Inferior parietal cortex (tissue), 1 donor: Measurements from ENCODE around the gene LARGE1.
A peak's percentile ranks its signal among the peaks of the same experiment; 100 is the strongest.

ENCODE experiments used
- DNase-seq: peaks from one replicate; pipeline ENCODE4 v3.0.0-alpha.2; 2016; ENCODE audit errors: extremely low spot score

The LARGE1 gene

DNA sequence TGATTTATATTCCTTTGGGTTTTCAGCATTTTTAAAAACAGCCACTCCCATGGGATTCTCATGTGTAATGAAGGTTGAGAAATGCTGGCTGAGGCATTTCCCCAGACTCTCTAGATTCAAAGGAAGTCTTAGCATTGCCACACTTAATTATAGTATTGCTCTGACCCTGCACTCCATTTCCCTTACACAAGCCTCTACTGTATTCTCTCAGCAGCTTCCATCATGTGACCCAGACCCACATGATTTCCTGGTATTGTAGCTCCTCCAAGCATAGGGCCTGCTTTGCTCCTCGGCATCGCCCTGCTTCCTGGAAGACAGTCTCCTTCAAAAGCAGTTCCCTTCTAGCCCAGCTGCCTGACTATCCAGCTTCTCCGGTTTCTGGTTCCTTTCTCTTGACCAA is 261.5 kb downstream of the LARGE1 start:
- DNase-seq, result no peak

DNA sequence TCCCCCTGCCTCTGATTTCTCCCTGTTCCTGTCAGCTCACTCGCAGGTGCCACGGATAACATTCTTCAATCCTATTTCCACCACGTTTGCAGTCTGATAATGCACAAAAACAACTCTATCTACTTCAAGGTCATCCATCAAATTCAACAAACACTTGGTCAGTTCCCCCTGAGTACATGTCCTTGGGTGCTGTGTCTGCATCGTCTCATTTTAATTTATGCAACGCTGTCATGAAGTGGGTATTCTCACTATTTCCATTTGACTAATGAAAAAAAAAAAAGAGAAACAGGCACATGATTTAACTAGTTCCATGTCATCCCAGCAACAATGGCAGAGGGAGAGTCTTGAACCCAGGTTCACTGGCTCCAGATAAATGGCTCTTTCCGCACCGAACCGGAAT is 262.6 kb downstream of the LARGE1 start:
- no peak for DNase-seq

DNA sequence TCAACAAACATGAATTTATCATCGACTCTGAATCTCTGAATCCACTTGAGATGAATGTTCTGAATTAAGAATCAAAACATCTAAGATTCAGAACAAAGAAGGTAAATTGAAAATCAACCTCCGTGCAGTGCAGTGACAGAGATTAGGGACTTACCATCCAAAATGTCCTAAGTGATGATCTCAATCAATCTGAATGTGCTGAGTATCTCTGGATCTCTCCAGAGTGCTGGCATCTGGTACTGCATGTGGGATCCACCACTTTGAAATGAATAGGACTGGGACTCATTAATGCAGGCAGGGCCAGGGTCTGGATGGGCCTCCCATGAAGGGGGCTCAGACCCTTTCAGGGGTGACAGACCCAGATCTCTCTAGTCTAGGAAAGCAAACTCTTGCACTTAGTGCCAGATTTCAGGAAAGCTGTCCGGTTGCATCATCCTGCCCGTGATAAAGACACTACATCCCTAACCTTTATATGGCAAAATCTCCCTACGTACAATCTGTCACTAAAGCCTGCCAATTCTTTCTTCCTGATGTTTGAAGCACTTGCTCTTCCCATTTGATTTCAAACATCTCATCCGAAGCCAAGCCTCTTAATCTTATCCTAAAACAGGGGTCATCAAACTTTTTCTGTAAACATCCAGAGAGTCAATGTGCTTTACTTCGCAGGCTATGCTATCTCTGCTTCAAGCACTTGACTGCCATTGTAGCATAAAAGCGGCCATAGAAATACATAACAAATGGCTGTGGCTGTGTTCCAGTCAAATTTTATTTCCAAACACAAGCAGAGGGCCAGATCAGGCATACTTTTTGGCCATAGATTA is 263.3 kb downstream of the LARGE1 start:
- peak; percentile 39 for DNase-seq

DNA sequence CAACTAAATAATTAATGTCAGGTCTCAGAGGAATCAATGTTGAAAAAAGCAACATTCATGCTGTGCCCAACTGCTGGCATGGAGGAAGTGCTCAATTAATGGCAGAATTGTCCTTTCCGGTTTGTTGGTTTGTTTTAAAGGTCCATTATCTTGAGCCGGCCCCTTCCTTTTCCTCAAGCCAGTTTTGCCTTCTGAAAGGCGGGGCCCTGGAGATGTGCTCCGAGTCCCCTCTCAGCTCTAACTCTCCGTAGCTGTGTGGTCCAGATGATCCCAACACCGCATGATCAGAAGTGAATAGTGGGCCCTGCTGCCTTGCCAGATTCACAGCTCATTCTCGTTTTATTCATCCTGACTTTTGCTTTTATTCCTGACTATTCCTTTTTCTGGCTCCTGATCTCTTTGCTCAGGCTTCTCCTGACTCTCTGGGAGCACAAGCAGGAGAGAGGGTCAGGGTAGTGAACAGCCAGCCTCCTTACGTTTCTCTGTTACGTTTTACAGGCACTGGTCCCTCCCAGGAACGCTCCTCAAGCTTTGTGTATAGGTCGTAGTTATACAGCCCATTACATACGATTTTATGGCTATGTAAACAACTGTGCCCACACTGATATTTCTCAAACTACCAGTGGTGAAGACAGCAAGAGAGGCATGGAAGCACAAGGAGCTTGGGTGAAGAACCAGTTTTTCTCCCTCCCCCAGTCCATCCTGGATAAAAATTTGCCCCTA is 265.9 kb downstream of the LARGE1 start:
- no peak for DNase-seq

DNA sequence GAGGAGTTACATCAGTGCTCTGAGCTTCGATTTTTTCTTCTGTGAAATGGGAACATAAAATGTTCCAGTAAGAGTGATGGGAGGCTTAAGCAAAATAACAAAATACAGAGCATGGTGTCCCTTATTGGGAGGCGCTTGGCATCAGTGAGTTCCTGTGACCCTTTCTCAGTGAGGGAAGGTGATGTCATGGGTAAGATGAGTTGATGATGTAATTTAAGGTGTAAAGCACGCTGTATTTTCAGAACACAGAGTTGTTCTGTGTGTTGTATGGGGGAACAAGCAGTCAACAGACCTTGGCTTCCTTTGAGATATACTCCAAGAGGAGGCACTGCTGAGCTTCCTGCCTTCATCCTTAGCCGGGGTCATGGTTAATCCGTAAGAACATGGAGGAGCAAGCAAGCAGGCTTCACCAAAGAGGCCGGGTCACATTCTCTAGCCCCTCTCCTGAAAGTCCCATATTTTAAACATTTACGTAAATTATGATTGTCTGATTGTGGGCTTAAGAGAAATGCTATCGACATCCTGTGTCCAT is 266.7 kb downstream of the LARGE1 start:
- DNase-seq, result no peak

DNA sequence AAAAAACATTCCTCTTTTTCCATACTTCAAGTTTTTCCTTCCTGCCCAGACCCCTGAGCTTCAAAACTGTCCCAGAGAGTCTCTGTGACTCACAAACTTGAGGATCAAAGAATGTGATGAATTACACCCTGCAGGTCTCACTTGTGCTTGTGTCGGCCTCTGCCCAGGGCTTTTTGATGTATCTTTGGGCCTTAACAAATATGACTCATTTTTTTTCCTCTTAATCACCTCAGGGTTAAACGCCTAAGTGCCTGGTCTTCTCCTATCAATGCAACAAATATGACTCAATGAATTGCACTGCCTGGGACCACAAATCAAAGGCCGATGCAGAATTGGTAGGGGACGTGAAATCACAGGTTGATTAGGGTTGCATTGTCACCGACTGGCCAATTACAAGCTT is 267.7 kb downstream of the LARGE1 start:
- no peak for DNase-seq

DNA sequence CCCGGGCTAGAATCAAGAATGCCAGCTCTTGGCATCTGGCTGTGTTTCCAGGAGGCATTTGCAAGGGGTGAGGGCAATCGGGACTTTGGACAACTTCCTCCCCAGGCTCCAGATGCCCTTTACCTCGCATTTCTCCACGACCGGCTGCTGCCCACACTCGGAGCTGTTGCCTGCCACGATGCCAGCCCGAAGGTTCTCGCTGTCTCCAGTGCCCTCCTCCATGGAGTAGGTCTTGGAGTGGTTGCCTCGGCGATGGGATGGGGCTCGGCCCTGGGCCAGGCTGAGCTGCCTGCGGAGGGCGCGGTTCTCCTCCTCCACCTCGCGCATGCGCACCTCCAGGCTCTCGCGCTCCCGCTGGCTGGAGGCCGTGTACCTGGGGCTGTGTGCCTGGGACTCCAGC is 270.0 kb downstream of the LARGE1 start:
- DNase-seq, result no peak

DNA sequence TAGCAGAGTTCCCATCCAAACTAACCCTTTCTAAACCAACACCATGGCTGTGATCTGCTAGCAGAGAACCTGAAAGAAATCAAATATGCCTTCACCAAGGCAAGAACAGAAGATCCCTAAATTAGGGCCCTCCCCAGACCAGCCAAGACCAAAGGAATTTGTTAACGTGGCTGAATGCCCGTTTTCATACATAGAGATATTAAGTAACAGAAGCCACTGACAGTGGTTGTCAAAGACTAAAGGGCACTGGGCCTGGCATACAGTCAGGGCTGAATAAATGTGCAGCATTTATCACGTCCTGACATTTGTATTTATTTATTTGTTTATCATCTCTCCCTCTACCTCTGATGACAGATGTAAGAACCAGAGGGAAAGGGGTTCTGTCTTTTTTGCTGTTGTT is 271.8 kb downstream of the LARGE1 start:
- DNase-seq, result no peak

DNA sequence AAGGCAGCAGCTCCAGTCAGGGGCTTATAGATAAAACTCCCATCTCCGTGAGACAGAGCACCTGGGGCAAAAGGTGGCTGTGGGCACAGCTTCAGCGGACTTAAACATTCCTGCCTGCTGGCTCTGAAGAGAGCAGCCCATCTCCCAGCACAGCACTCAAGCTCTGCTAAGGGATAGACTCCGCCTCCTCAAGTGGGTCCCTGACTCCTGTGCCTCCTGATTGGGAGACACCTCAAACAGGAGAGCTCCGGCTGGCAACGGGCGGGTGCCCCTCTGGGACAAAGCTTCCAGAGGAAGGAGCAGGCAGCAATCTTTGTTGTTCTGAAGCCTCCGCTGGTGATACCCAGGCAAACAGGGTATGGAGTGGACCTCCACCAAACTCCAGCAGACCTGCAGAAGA is 279.4 kb downstream of the LARGE1 start:
- DNase-seq, result no peak

DNA sequence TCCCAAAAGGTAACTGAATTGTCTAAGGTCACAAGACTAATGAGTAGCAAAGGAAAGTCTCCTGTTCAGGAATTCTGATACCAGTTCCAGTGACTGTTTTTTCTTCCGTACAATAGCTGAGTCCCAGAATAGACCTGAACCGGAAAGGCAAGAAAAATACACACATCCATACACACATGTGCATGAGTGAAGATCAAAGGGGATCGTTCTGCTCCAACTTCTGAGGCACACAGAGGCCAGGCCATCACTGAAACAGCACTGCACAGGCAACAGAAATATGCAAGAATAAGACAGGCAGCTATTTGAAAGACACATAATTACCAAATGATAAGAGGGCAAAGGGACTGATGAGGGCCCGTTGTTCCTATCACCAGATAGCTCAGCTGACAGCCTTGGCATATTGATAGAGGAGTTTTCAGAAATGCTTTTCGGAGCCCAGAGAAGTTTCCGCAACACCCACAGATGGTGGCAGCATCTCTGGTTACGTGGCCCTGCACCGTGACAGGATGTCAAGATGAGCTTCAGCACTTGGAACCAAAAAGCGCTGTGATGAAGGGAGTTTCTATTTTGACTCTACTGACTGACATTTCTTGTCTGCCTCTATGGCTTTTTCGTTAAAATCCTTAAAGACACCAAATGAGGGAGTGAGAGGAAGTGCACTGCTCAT is 280.6 kb downstream of the LARGE1 start:
- no peak for DNase-seq

DNA sequence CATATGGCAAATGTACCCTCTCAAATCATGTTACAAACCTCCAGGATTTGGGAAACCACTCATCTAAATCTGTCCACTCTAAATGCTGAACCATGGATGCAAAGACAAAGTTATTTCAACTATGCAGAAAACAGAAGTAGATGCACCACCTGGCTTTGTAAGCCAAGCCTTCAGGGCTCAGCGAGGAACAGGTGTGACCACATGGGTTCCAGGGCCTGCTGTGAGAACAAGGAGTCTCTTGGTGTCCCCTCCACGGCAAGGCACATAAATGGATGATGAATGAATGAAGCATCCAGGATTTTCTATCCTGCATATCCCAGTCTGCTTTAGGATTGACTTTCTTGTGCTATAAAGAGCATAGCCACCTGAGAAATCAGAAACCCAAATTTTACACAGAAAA is 284.5 kb downstream of the LARGE1 start:
- no peak for DNase-seq

DNA sequence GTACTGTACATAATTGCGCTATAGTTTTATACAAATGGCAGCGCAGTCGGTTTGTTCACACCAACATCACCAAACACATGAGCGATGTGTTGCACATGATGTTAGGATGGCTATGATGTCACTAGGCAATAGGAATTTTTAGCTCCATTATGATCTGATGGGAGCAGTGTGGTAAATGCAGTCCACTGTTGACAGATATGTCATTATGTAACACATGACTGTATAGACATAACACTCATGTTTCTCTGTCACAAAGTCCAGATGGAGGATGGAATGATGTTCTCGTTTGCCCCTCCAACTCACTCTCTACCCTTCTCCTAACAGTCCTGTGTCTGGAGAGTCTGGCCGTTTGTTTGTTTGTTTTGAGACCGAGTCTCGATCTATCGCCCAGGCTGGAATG is 288.5 kb downstream of the LARGE1 start:
- no peak for DNase-seq

DNA sequence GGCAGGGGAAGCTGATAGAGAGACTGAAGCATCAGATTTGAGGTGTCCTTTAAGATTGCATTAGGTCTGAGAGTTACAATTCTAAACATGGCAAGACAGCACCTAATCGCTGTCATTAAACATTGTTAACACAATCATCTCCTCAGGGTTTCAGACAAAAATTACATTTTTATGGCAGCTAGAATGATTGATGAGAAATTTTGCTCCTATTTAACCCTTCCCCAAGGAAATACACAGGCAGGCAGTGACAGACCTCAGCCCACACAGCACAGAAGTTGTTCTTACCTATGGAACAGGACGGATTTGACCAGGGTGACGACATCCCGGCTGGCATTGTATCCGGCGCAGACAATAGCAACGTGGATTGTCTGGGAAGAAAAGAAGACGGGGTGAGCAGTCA is 294.3 kb downstream of the LARGE1 start:
- DNase-seq, result no peak

DNA sequence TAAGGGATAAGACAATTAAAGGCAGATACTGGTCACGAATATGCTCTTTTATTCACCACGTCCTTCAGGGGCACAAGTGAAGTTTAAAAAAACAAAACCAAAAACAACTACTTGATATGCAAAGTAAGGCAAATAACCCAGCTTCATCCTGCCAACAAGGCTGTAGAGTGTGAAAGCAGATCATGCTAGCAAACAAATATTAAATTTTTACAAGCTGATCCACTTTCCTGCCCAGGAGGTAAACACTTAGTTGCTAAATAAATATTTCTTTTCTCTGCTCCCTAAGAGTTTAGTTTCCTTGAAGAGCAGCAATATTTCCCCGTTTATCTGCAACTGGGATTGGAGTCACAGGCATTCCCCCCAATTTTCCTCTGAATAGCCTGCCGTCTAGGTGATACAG is 300.2 kb downstream of the LARGE1 start:
- no peak for DNase-seq

DNA sequence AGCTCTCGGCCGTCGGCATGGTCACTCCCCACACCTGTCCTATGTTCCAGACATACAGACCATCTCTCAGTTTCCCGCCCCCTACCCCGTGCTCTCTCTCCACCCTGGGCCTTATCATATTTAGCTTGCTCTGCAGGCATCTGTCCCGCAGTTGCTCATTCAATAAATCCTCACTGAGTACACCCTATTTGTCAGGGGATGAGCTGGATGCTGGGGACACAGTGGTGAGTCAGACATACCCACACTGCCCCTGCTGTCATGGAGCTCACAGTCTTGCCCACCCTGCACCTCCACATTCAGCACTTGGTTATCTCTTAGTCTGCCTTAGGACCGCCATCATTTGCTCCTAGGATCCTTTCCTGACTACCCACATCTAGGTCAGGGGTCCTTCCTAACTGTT is 313.8 kb downstream of the LARGE1 start:
- DNase-seq, result no peak

DNA sequence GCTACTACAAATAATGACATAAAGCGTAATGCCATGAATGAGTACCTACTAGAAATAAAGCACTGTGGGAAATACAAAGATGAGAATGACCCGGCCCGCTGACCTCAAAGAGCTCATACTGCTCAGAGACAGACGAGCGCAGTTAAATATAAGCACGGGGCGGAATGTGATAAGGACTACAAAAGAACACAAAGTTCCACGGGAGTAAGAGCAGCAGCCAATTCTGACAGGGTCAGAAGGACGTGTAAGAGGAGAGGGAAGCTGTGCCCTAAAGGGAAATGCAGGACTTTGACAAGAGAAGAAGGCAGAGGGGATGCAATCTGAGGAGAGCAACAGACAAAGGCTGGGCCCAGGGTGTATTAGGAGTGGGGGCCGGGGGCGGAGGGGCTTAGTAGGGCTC is 314.6 kb downstream of the LARGE1 start:
- DNase-seq, result no peak

DNA sequence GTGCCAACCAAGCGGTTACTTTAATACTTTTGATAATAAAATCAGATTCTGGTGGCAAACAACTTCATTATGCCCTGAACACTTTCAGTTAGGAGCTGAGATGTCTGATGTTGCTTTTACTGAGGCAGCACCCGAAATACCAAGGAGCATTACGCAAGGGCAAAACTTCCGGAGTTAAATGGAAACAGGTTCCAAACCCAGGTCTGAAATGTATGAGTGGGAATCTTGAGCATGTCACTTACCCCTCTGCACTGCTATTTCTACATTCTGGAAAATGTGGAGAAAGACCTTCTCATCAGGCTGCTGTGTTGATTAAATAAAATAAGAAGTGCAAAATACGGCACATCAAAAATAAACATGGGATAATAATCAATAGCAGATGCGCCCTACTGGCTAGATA is 315.1 kb downstream of the LARGE1 start:
- DNase-seq, result no peak

DNA sequence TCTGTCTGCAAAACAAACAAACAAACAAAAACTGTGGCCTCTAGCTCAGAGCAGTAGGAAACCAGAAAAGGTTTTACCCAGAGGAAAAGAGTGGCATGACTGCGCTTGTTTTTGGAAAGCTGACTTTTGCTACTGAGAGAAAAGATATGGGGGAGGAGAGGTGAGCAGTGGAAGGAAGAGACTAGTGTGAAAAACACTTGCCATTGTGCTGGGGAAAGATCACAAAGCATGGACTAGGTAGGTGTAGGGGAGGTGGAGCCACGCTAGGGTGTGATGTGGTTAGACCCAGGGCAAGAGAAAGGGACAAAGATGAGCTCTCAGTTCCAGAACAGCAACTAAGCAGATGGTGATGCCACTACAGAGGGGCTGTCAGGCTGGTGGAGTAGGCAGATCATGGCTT is 319.2 kb downstream of the LARGE1 start:
- no peak for DNase-seq

DNA sequence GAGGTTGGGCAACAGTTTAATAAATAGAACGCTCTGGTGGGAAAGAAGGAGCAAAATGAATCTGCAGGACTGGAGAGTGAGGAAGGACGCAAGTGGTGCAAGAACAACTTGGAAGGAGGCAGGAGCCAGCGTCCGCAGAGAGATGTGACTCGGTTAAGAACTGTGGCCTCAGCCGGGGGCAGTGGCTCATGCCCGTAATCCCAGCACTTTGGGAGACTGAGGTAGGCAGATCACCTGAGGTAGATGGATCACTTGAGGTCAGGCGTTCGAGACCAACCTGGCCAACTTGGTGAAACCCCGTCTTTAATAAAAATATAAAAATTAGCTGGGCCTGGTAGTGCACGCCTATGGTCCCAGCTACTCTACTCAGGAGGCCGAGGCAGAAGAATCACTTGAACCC is 319.7 kb downstream of the LARGE1 start:
- DNase-seq, result no peak

DNA sequence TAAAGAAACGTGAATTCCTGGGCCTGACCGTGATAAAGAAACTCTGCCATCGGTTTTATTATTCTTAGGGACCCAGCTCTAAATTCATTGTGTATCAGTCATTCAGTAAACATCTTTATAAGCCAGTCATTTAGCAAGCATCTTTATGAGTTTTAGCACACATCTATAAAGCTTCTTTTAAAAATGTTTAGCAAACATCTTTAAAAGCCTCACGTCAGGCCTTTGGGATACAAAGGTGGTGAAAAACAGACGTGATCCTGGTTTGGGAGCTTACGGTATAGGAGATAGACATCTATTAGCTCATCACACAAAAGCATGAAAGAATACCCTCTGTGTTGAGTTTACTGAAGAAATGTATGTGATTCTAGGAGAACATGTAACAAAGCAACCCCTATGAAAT is 320.2 kb downstream of the LARGE1 start:
- DNase-seq, result no peak

DNA sequence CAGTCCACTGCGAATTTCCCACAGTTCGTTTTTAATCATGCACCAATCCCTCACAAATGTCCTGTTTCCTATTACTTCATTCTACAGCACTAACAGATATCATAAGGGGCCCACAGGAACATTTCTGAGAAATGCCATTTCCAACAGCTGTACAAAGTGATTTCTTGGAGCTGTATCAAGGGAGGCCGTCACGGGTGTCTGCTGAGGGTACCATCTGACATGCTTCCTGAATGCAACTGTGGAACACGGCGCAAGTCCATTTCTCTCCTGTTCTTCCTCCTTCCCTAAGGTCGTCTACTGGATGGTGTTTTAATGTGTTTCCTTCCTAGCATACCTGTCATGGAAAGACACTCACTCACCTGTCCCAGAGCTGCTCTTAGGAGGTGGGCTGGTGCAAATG is 320.7 kb downstream of the LARGE1 start:
- DNase-seq, result no peak

DNA sequence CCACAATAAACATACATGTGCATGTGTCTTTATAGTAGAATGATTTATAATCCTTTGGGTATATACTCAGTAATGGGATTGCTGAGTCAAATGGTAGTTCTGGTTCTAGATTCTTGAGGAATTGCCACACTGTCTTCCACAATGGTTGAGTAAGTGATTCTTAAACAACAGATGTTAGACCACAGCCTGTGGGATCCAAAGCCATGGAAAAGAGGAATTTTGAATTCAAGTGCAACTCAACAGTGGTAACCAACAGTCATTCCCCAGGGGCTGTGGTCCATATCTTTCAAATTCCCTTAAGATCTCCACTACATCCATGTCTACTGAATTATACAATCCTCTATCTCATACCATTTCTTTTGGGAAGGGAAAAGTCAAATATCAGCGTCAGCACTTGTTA is 321.5 kb downstream of the LARGE1 start:
- DNase-seq, result no peak
